ENCODE measurements around the gene CAP2. TPM values are rescaled to one million over a fixed set of nuclear protein-coding genes. Genes with fewer than 3 reads are reported as not detected.
"Not testable (repeated sequence)": the region's sequence is repeated elsewhere in the genome, so short reads cannot be mapped to it uniquely, and the experiment has no call there.

Gene CAP2
- total RNA-seq, 4 donors from 2014 or later, result 1.4 to 2.9 (median 2.2) TPM

- no peaks in the 10 kb centered on the region for H3K27me3 ChIP-seq
- H3K36me3 ChIP-seq, result no peaks in the 10 kb centered on the region
- no peaks in the 10 kb centered on the region for H3K4me1 ChIP-seq
- no peaks in the 10 kb centered on the region for H3K9me3 ChIP-seq
- TF ChIP-seq CTCF (IDR thresholded peaks at IDR 0.05) (no peak), EP300 (IDR thresholded peaks at IDR 0.05) (no peak), POLR2A (IDR thresholded peaks at IDR 0.05) (no peak), POLR2AphosphoS5 (IDR thresholded peaks at IDR 0.05) (no peak)
- no peak for DNase-seq (ENCODE audit: low spot score in 2 of 2)
- no peak overlapping the region for H3K27ac ChIP-seq
- WGBS, result 35% methylated on average over 3 of the region's 3 CpGs
- H3K4me3 ChIP-seq, result no peak overlapping the region
Observed at GRCh38 chr6:17525637-17526036, 132.2 kb downstream of the CAP2 start.

DNA sequence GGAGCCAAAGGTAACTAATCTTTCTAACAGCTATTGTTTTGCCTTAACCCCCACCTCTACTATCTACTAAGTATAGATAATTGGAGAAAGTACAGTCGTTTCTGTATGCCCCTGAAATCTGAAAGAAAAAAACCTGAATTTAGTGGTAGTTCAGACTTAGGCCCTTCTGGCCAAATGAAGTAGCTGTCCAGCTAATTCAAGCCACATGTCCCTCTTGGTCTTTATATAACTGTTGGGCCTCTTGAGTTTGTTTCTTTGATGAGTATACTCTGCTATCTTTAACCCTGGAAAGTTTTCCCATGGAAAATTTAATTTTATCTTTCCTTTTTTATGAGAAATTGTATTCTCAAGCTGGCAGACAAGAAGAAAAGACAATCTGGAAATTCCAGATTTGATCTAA is 133.7 kb downstream of the CAP2 start:
- Histone ChIP-seq H3K27ac (no peak overlapping the region), H3K36me3 (no peaks in the 10 kb centered on the region), H3K4me3 (no peak overlapping the region), H3K9me3 (no peaks in the 10 kb centered on the region), H3K4me1 (no peaks in the 10 kb centered on the region), H3K27me3 (no peaks in the 10 kb centered on the region)
- 55% methylated on average over 1 of the region's 1 CpG for WGBS
- TF ChIP-seq POLR2AphosphoS5 (IDR thresholded peaks at IDR 0.05), result no peak
- TF ChIP-seq EP300 (IDR thresholded peaks at IDR 0.05), result no peak
- TF ChIP-seq POLR2A (IDR thresholded peaks at IDR 0.05), result no peak
- TF ChIP-seq CTCF (IDR thresholded peaks at IDR 0.05), result no peak
- DNase-seq (ENCODE audit: low spot score in 2 of 2), result no peak

DNA sequence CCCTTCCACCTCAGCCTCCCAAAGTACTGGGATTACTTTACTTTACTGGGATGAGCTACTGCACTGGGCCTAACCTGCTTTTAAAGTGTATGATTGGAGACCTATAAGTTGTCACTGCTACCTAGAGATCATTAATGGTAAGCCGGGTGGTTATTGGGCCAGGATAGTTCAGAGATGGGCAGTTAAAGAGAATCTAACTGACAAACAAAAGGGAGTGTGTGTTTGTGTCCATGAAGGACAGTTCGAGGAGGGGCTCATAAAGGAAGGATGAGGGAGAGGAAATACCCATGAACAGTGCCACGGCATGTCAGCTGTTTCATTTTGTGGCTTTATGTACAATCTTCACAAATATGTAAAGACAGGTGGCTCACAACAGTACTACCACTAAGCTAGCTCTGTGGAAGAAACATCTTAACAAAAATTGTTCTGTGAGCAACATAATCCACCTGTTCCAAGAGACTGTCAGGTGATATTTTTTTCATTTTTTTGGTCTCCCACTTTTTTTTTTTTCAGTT is 137.0 kb downstream of the CAP2 start:
- WGBS, result 80% methylated on average over 3 of the region's 3 CpGs
- no peak for DNase-seq (ENCODE audit: low spot score in 2 of 2)
- H3K27ac ChIP-seq, result no peak overlapping the region
- H3K27me3 ChIP-seq, result no peaks in the 10 kb centered on the region
- TF ChIP-seq POLR2AphosphoS5 (IDR thresholded peaks at IDR 0.05), result no peak
- TF ChIP-seq EP300 (IDR thresholded peaks at IDR 0.05), result no peak
- TF ChIP-seq POLR2A (IDR thresholded peaks at IDR 0.05), result no peak
- no peak for TF ChIP-seq CTCF (IDR thresholded peaks at IDR 0.05)
- H3K4me1 ChIP-seq, result no peaks in the 10 kb centered on the region
- H3K36me3 ChIP-seq, result no peaks in the 10 kb centered on the region
- no peak overlapping the region for H3K4me3 ChIP-seq
- H3K9me3 ChIP-seq, result no peaks in the 10 kb centered on the region

DNA sequence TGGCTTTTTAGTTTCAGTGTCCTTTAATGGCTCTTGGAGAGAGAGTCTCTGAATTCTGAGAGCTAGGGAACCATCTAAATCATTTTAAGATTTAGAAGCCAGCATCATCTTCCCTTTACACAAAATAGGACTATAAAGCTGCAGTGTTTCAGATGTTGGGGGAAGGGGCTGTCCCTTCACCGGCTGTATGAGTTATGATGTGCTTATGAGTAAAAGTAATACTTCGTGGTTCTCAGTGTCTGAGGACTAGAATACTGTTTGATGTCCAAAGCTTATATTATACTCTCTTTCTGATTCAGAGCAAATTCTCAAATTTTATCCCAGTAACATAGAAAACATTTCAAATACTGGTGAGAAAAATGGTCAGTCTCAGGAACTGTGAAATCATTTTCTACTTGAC is 143.2 kb downstream of the CAP2 start:
- H3K9me3 ChIP-seq, result no peaks in the 10 kb centered on the region
- H3K36me3 ChIP-seq, result no peaks in the 10 kb centered on the region
- DNase-seq (ENCODE audit: low spot score in 2 of 2), result no peak
- H3K4me1 ChIP-seq, result no peaks in the 10 kb centered on the region
- no peak overlapping the region for H3K27ac ChIP-seq
- no peaks in the 10 kb centered on the region for H3K27me3 ChIP-seq
- 60% methylated on average over 2 of the region's 2 CpGs for WGBS
- H3K4me3 ChIP-seq, result no peak overlapping the region
- no peak for TF ChIP-seq POLR2A (IDR thresholded peaks at IDR 0.05)

DNA sequence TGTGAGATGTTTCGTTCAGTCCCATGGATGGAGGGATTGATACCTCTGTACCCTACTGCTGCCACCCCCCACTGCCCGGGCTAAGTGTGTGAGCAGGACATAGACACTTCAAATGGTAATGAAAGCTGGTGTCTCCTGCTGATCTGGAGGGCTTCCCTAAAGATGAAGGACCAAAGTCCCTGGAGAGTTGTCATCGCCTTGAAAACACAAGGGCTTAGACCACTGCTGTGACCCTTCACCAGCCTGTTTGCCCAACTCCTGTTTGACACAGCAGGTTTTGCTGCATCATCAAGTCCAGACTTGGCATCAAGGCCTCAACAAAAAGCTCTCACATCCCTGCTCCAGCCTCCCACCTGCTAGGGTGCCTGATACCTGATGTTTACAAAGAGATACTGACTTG is 148.8 kb downstream of the CAP2 start:
- DNase-seq (ENCODE audit: low spot score in 2 of 2), result no peak
- 93% methylated on average over 3 of the region's 3 CpGs for WGBS
- TF ChIP-seq CTCF (IDR thresholded peaks at IDR 0.05), result no peak
- TF ChIP-seq POLR2AphosphoS5 (IDR thresholded peaks at IDR 0.05), result no peak

DNA sequence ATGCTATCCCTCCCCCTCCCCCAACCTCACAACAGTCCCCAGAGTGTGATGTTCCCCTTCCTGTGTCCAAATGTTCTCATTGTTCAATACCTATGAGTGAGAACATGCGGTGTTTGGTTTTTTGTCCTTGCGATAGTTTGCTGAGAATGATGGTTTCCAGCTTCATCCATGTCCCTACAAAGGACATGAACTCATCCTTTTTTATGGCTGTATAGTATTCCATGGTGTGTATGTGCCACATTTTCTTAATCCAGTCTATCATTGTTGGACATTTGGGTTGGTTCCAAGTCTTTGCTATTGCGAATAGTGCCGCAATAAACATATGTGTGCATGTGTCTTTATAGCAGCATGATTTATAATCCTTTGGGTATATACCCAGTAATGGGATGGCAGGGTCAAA is 152.3 kb downstream of the CAP2 start:
- not testable (repeated sequence) for H3K9me3 ChIP-seq; H3K36me3 ChIP-seq; H3K27me3 ChIP-seq; DNase-seq (ENCODE audit: low spot score in 2 of 2); H3K4me1 ChIP-seq; H3K27ac ChIP-seq; H3K4me3 ChIP-seq
- 87% methylated on average over 4 of the region's 4 CpGs for WGBS

More for the DNA sequence above, 148.8 kb downstream of the CAP2 start:
- Histone ChIP-seq H3K27me3 (no peaks in the 10 kb centered on the region), H3K4me3 (no peak overlapping the region), H3K4me1 (no peaks in the 10 kb centered on the region), H3K27ac (no peak overlapping the region), H3K9me3 (no peaks in the 10 kb centered on the region), H3K36me3 (no peaks in the 10 kb centered on the region)

All from suprapubic skin (tissue), 4 donors.